Spleen (tissue), 7 donors: ENCODE results near the gene LRRC10B.

ENCODE experiments used
- CTCF ChIP-seq, 11 experiments: fragments of 200-600 bp in 7 of 11; fragments of 450-650 bp in 4 of 11; sonication (generic) in 4 of 11; IDR thresholded peaks in 8 of 11; conservative IDR thresholded peaks in 3 of 11; 1 replicate in 7 of 11; 2 replicates in 4 of 11; pipeline versions ENCODE4 v1.4.0 to v1.8.0; 2016 to 2021; ENCODE audit warnings: antibody characterized with exemption in 11 of 11, inconsistent platforms in 4 of 11, mild to moderate bottlenecking in 1 of 11
- POLR2A ChIP-seq, 3 donors: fragments of 450-650 bp; IDR thresholded peaks; one replicate each; pipeline ENCODE4 v1.5.1; 2017; ENCODE audit warnings: antibody characterized with exemption in 3 of 3, mild to moderate bottlenecking in 1 of 3
- POLR2AphosphoS5 ChIP-seq, 3 donors: sonication (generic); formaldehyde crosslinking; IDR thresholded peaks; one replicate each; pipeline ENCODE4 v1.5.1; 2017; ENCODE audit warnings: antibody characterized with exemption in 3 of 3
- donor health status: DM: no; HTN: no; CAD: no; lungs with moderate emphysema.
- donor health status: DM: no; HTN: no; CAD: no.
- donor health status: DM: no; HTN: no; CAD: no.

GRCh38 chr11:61476371-61476770 is 32.2 kb upstream of the LRRC10B start:
- TF ChIP-seq CTCF (IDR thresholded peaks at IDR 0.05 in 8 of 11, conservative IDR thresholded peaks at IDR 0.05 in 3 of 11): no peak
- TF ChIP-seq POLR2A (IDR thresholded peaks at IDR 0.05): no peak
- TF ChIP-seq POLR2AphosphoS5 (IDR thresholded peaks at IDR 0.05): no peak
